ENCODE data around the gene PIP5K1C. TPM values are rescaled to one million over a fixed set of nuclear protein-coding genes. Genes with fewer than 3 reads are reported as not detected.

PIP5K1C gene
- polyA plus RNA-seq, 1 donor (not counting 4 experiments of a cell fraction or from before 2014, with no cell fraction given): 3.6 TPM

DNA sequence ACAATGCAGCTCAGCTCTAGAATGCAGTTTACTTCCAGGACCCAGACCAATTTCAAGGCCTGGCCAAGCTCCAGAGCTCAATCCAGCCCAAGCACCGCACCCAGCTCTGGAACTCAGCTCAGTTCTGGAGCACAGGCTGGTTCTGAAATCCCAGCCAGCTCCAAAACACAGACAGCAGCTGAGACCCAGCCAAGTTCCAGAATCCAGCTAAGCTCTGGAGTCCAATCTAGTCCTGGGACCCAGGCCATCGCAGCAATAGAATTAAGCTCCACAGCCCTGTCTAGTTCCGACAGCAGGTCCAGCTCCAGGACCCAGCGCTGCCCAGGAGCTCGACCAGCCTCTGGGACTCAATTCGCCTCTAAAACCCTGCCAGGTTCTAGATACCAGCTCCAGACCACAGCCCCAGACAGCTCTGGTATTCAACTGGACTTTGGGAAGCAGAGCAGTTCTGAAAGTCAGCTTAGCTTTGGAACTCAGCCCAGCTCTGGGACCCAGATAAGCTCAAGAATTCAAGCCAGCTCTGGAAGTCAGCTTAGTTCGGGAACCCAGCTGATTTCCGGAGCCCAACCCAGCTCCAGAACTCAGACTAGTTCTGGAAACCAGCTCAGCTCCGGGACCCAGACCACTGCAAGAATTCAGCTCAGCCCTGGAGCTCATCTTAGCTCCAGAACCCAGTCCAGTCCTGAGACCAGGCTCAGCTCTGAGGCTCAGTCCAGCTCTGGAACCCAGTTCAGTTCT lies 108.2 kb downstream of the PIP5K1C start:
- Histone ChIP-seq H3K4me1 (ENCODE audit: control insufficient read depth, extremely low read depth, insufficient read depth, low read length) (no peaks in the 10 kb centered on the region), H3K27ac (ENCODE audit: control insufficient read depth, insufficient read depth, low read length) (no peak overlapping the region), H3K79me2 (ENCODE audit: control insufficient read depth, insufficient read depth, low read length) (no peaks in the 10 kb centered on the region), H3K4me3 (ENCODE audit: control insufficient read depth in 2 of 3, extremely low read depth in 1 of 3, insufficient read depth in 2 of 3, low read depth in 1 of 3, low read length in 3 of 3) (no peak overlapping the region), H3K36me3 (ENCODE audit: control insufficient read depth in 2 of 2, extremely low read depth in 1 of 2, insufficient read depth in 2 of 2, low read length in 2 of 2) (no peaks in the 10 kb centered on the region), H3K9ac (ENCODE audit: control insufficient read depth, extremely low read depth, insufficient read depth, low read length) (no peak overlapping the region), H3K9me3 (ENCODE audit: control insufficient read depth, low read depth, low read length) (no peaks in the 10 kb centered on the region), H2AFZ (ENCODE audit: control insufficient read depth, low read length) (no peak overlapping the region), H3K27me3 (ENCODE audit: control insufficient read depth, extremely low read depth, insufficient read depth, low read length) (peaks cover 15% of the 10 kb centered on the region), H3K9me1 (ENCODE audit: control insufficient read depth, extremely low read depth, insufficient read depth, low read length) (no peaks in the 10 kb centered on the region), H3K4me2 (ENCODE audit: control insufficient read depth, extremely low read depth, insufficient read depth, low read depth, low read length) (no peak overlapping the region), H4K20me1 (ENCODE audit: control insufficient read depth, extremely low read depth, insufficient read depth, low read length) (no peaks in the 10 kb centered on the region)
- TF ChIP-seq, protein P1, sequence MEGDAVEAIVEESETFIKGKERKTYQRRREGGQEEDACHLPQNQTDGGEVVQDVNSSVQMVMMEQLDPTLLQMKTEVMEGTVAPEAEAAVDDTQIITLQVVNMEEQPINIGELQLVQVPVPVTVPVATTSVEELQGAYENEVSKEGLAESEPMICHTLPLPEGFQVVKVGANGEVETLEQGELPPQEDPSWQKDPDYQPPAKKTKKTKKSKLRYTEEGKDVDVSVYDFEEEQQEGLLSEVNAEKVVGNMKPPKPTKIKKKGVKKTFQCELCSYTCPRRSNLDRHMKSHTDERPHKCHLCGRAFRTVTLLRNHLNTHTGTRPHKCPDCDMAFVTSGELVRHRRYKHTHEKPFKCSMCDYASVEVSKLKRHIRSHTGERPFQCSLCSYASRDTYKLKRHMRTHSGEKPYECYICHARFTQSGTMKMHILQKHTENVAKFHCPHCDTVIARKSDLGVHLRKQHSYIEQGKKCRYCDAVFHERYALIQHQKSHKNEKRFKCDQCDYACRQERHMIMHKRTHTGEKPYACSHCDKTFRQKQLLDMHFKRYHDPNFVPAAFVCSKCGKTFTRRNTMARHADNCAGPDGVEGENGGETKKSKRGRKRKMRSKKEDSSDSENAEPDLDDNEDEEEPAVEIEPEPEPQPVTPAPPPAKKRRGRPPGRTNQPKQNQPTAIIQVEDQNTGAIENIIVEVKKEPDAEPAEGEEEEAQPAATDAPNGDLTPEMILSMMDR (optimal IDR thresholded peaks at IDR 0.05 in 1 of 3, IDR thresholded peaks at IDR 0.05 in 1 of 3, conservative IDR thresholded peaks at IDR 0.05 in 1 of 3; ENCODE audit: extremely low read depth in 1 of 3, insufficient read depth in 2 of 3, low read length in 3 of 3): no peak
- TF ChIP-seq EZH2 (IDR thresholded peaks at IDR 0.05; ENCODE audit: low read length): no peak
- FAIRE-seq (no peak), DNase-seq (ENCODE audit: low read depth, low spot score) (no peak)
- dilution Hi-C loops (cut with MboI; ENCODE audit: extremely low pct_ligation_motif_present, low sequenced_read_pairs): no loop called here

DNA sequence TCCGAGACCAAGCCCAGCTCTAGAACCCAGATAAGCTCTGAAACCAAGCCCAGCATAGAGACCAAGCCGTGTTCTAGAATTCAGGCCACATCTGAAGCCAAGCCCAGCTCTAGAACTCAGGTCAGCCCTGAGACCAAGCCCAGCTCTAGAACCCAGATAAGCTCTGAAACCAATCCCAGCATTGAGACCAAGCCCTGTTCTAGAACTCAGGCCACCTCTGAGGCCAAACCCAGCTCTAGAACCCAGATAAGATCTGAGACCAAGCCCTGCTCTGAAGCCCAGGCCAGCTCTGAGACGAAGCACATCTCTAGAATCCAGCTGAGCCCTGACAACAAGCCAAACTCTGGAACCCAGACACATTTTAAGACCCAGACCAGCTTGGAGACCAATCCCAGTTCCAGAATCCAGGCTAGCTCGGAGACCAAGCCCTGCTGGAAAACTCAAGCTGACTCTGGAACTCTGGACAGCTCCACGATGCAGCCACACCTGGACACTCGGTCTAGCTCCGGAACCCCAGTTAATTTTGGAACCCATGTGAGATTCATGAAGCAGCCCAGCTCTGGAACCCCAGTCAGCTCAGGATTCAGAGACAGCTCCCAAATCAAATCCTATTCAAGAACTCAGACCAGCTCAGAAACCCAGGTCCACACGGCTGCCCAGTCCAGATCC lies 109.1 kb downstream of the PIP5K1C start:
- H3K9me3 ChIP-seq (ENCODE audit: control insufficient read depth, low read depth, low read length): no peaks in the 10 kb centered on the region
- H3K79me2 ChIP-seq (ENCODE audit: control insufficient read depth, insufficient read depth, low read length): no peaks in the 10 kb centered on the region
- H3K4me1 ChIP-seq (ENCODE audit: control insufficient read depth, extremely low read depth, insufficient read depth, low read length): no peaks in the 10 kb centered on the region
- no peak for TF ChIP-seq EZH2 (IDR thresholded peaks at IDR 0.05; ENCODE audit: low read length)
- TF ChIP-seq, protein P1 (optimal IDR thresholded peaks at IDR 0.05 in 1 of 3, IDR thresholded peaks at IDR 0.05 in 1 of 3, conservative IDR thresholded peaks at IDR 0.05 in 1 of 3; ENCODE audit: extremely low read depth in 1 of 3, insufficient read depth in 2 of 3, low read length in 3 of 3): no peak
- H4K20me1 ChIP-seq (ENCODE audit: control insufficient read depth, extremely low read depth, insufficient read depth, low read length): no peaks in the 10 kb centered on the region
- no peak overlapping the region for H3K9ac ChIP-seq (ENCODE audit: control insufficient read depth, extremely low read depth, insufficient read depth, low read length)
- H3K4me3 ChIP-seq (ENCODE audit: control insufficient read depth in 2 of 3, extremely low read depth in 1 of 3, insufficient read depth in 2 of 3, low read depth in 1 of 3, low read length in 3 of 3): no peak overlapping the region
- H3K9me1 ChIP-seq (ENCODE audit: control insufficient read depth, extremely low read depth, insufficient read depth, low read length): no peaks in the 10 kb centered on the region
- no peaks in the 10 kb centered on the region for H3K36me3 ChIP-seq (ENCODE audit: control insufficient read depth in 2 of 2, extremely low read depth in 1 of 2, insufficient read depth in 2 of 2, low read length in 2 of 2)
- peaks cover 24% of the 10 kb centered on the region for H3K27me3 ChIP-seq (ENCODE audit: control insufficient read depth, extremely low read depth, insufficient read depth, low read length)
- FAIRE-seq (no peak), DNase-seq (ENCODE audit: low read depth, low spot score) (no peak)
- H2AFZ ChIP-seq (ENCODE audit: control insufficient read depth, low read length): no peak overlapping the region
- no peak overlapping the region for H3K27ac ChIP-seq (ENCODE audit: control insufficient read depth, insufficient read depth, low read length)
- dilution Hi-C loops (cut with MboI; ENCODE audit: extremely low pct_ligation_motif_present, low sequenced_read_pairs): no loop called here
- no peak overlapping the region for H3K4me2 ChIP-seq (ENCODE audit: control insufficient read depth, extremely low read depth, insufficient read depth, low read depth, low read length)

Measured in keratinocyte (primary cell).